Fibroblast of villous mesenchyme (primary cell): Measurements from ENCODE around the gene EFNB2. TPM values are rescaled to one million over a fixed set of nuclear protein-coding genes. Genes with fewer than 3 reads are reported as not detected.

Experiments used
- DNase-seq: peaks from one replicate; pipeline ENCODE4 v3.0.0-alpha.2; 2010; ENCODE audit warnings: low read depth
- H3K4me3 ChIP-seq: 2 replicates; pipeline ENCODE4 v1.5.1; 2011; ENCODE audit warnings: low read depth, mild to moderate bottlenecking, low read length
- total RNA-seq: library from RNA; depleted of rRNA; stranded (reverse); fragments of >200 nt; gene quantifications from 2 replicates; pipeline ENCODE4 v1.2.3, GENCODE V29; 2012
- TF ChIP-seq, protein P1 (sequence below): IDR thresholded peaks from 2 replicates; pipeline ENCODE4 v1.5.1; 2012; ENCODE audit warnings: low read depth, mild to moderate bottlenecking, low read length; ENCODE audit not compliant: insufficient read depth

Gene EFNB2
- total RNA-seq, 1 donor, result 10.8 TPM

DNA sequence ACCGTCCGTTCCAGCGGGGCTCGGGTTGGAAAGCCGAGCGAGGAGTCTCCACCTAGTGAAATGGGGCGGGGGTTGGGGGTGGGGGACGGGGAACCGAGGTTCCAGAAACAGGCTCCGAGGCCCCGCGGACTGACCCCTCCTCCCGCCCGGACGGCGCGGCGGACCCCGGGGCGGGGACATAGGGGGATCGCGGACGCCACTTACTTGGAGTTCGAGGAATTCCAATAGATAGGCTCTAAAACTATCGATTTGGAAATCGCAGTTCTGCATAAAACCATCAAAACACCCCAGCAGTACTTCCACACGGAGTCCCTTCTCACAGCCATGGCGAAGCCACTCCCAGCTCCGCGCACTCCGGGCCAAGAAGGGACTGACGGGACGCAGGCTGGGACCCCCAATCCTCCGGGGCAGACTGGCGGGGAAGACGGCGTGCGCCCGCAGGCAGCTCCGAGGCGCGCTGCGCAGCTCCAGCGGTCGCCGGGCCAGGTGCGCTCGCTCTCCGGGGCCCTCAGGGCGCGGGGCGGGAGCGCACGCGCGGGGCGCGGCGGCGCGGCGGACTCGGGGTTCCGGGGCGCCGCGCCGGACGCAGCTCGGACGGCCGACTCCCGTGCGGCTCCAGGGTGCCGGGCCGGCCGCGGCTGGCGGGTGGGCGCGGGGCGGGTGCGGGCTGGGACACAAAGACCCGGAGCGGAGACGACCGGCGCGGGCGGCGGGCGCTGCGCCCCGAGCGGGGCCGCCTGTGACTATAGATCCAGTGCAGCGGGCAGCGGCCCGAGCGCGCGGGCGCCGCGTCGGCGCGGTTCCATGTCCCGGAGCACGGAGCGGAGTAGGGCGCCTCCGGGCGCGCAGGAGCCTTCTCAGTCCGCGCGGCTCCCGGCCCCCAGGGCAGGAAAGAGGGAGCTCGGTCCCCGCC lies 567 bp downstream of the EFNB2 start:
- peak; percentile 34 for DNase-seq
- peak overlapping the region; percentile 84 for H3K4me3 ChIP-seq
- TF ChIP-seq, protein P1, sequence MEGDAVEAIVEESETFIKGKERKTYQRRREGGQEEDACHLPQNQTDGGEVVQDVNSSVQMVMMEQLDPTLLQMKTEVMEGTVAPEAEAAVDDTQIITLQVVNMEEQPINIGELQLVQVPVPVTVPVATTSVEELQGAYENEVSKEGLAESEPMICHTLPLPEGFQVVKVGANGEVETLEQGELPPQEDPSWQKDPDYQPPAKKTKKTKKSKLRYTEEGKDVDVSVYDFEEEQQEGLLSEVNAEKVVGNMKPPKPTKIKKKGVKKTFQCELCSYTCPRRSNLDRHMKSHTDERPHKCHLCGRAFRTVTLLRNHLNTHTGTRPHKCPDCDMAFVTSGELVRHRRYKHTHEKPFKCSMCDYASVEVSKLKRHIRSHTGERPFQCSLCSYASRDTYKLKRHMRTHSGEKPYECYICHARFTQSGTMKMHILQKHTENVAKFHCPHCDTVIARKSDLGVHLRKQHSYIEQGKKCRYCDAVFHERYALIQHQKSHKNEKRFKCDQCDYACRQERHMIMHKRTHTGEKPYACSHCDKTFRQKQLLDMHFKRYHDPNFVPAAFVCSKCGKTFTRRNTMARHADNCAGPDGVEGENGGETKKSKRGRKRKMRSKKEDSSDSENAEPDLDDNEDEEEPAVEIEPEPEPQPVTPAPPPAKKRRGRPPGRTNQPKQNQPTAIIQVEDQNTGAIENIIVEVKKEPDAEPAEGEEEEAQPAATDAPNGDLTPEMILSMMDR, result no peak

DNA sequence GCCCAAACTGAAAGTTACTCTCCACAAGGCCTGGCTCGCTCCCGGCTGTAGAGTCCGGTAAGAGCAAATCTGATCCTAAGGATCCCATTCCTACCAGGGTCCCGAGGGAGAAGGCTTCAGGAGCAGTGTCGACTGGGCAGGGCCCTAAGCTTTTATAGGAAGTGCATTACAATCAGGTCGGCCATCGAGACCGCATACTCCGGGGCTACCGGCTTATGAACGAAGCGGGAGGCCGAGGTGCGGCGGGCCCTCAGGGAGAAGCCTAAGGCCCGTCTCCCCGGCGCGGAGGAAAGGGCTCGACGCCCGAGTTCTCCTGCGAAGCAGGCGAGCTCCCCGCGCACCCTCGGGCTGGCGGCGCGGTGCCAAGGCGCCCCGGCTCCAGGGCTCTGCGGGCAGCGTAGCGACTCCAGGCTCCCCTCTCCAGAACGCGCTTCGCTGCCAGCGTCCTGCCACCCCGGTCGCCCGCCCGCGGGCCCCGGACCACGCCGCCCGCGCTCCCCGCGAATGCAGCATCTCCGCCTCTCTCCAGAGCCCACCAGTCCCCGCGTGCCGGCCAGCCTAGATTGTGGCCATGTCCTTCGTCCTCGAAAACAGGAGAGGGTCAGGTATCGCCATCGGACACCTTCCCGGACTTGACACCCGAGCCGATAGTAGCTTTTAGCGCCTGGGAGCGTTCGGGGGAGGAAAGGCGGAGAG lies 1.4 kb downstream of the EFNB2 start:
- peak overlapping the region; percentile 84 for H3K4me3 ChIP-seq
- TF ChIP-seq, protein P1, result peak; percentile 15
- peak; percentile 84 for DNase-seq

- TF ChIP-seq, protein P1, result peak; percentile 36
- H3K4me3 ChIP-seq, result peak overlapping the region; percentile 84
- DNase-seq, result peak; percentile 85
Observed at GRCh38 chr13:106533101-106533942, 2.1 kb downstream of the EFNB2 start.

- peak; percentile 57 for DNase-seq
- TF ChIP-seq, protein P1, result no peak
- H3K4me3 ChIP-seq, result peak overlapping the region; percentile 84
Observed at GRCh38 chr13:106532111-106532929, 3.1 kb downstream of the EFNB2 start.

DNA sequence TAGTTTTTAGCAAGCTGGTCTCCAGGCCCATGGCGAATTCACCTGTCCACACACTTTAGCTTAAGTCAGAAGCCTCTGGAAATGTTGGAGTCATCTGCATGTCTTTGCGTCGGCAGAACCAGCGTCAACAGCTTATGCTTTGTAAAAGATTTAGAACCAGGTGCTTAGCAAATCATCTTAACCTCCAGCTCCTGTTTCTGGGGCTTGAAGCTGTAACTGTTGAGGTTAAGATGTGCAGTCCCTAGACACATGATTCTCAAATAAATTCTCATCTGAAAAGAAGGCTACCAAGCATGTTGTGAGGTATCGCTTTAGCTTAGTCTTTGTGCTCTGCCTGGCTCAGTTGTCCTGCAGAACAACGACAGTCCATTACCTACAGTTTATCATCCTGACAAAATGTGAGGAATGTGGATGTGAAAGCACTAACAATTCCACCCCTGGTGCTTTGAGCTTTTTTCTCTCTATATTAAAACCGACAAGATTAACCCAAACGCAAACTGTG lies 4.4 kb downstream of the EFNB2 start:
- TF ChIP-seq, protein P1, result no peak
- H3K4me3 ChIP-seq, result no peak overlapping the region
- DNase-seq, result no peak
